GM10266 (cell line): ENCODE results near the gene PINK1.

Experiments used
- DNase-seq: peaks from one replicate; pipeline ENCODE4 v3.0.0; 2012; ENCODE audit errors: extremely low spot score
- CTCF ChIP-seq: IDR thresholded peaks from 2 replicates; pipeline ENCODE4 v1.5.1; 2012; ENCODE audit warnings: mild to moderate bottlenecking, low read depth; ENCODE audit not compliant: control insufficient read depth, insufficient read depth; ENCODE audit errors: missing control alignments

The PINK1 gene

GRCh38 chr1:20645414-20645813 is 12.2 kb downstream of the PINK1 start:
- no peak for DNase-seq
- TF ChIP-seq CTCF: no peak

GRCh38 chr1:20648438-20648837 is 15.2 kb downstream of the PINK1 start:
- no peak for TF ChIP-seq CTCF
- DNase-seq: no peak

GRCh38 chr1:20648946-20649345 is 15.7 kb downstream of the PINK1 start:
- TF ChIP-seq CTCF: no peak
- no peak for DNase-seq

GRCh38 chr1:20652300-20652699 is 19.0 kb downstream of the PINK1 start:
- DNase-seq: no peak
- no peak for TF ChIP-seq CTCF

- no peak for TF ChIP-seq CTCF
- no peak for DNase-seq
Measured at GRCh38 chr1:20654104-20654690, 20.9 kb downstream of the PINK1 start.

GRCh38 chr1:20657024-20657423 is 23.8 kb downstream of the PINK1 start:
- DNase-seq: no peak
- TF ChIP-seq CTCF: no peak

- no peak for DNase-seq
- TF ChIP-seq CTCF: no peak
Measured at GRCh38 chr1:20658166-20658915, 25.1 kb downstream of the PINK1 start.
